ENCODE measurements around the gene BCL2L15.
"Not testable (repeated sequence)": the region's sequence is repeated elsewhere in the genome, so short reads cannot be mapped to it uniquely, and the experiment has no call there.

GRCh38 chr1:113852694-113853093 is 34.7 kb downstream of the BCL2L15 start:
- not testable (repeated sequence) for TF ChIP-seq EZH2phosphoT487 (IDR thresholded peaks at IDR 0.05; ENCODE audit: borderline replicate concordance, low read length); CTCF (IDR thresholded peaks at IDR 0.05; ENCODE audit: low read depth, low read length, poor library complexity, severe bottlenecking)
